Skeletal muscle satellite cell (primary cell): ENCODE results near the gene FAM53B. TPM values are rescaled to one million over a fixed set of nuclear protein-coding genes. Genes with fewer than 3 reads are reported as not detected.
"Not testable (repeated sequence)": the region's sequence is repeated elsewhere in the genome, so short reads cannot be mapped to it uniquely, and the experiment has no call there.

Experiments
- H3K27me3 ChIP-seq: 2 replicates; pipeline ENCODE4 v1.7.0; 2013; ENCODE audit warnings: low read length; ENCODE audit not compliant: control insufficient read depth, insufficient read depth
- H3K36me3 ChIP-seq: 2 replicates; pipeline ENCODE4 v1.7.0; 2013; ENCODE audit warnings: mild to moderate bottlenecking, control low read depth, low read length; ENCODE audit not compliant: insufficient read depth
- H3K4me1 ChIP-seq: 2 replicates; pipeline ENCODE4 v1.7.0; 2013; ENCODE audit warnings: low read length; ENCODE audit not compliant: control insufficient read depth, insufficient read depth
- H3K4me2 ChIP-seq: 2 replicates; pipeline ENCODE4 v1.7.0; 2013; ENCODE audit warnings: mild to moderate bottlenecking, low read length
- H3K4me3 ChIP-seq: 2 replicates; pipeline ENCODE4 v1.7.0; 2013; ENCODE audit warnings: low read length
- H3K9ac ChIP-seq: 2 replicates; pipeline ENCODE4 v1.7.0; 2013; ENCODE audit warnings: mild to moderate bottlenecking, low read depth, low read length, moderate library complexity
- H3K9me3 ChIP-seq: replicated peaks from 2 replicates; pipeline ENCODE4 v1.7.0; 2013; ENCODE audit warnings: mild to moderate bottlenecking, control low read depth, low read length
- total RNA-seq: library from RNA; depleted of rRNA; stranded (reverse); fragments of >200 nt; gene quantifications from 2 replicates; pipeline ENCODE4 v1.2.3, GENCODE V29; 2012; rRNA removed

FAM53B gene, protein sequence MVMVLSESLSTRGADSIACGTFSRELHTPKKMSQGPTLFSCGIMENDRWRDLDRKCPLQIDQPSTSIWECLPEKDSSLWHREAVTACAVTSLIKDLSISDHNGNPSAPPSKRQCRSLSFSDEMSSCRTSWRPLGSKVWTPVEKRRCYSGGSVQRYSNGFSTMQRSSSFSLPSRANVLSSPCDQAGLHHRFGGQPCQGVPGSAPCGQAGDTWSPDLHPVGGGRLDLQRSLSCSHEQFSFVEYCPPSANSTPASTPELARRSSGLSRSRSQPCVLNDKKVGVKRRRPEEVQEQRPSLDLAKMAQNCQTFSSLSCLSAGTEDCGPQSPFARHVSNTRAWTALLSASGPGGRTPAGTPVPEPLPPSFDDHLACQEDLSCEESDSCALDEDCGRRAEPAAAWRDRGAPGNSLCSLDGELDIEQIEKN
- 14.4 and 18.6 TPM in 2 replicates for total RNA-seq

GRCh38 chr10:124744102-124745050, at the start of gene FAM53B:
TSS of gene FAM53B (minus strand) at chr10:124744378. CDS start at chr10:124706713, 37,665 bp downstream.
- Histone ChIP-seq H3K9ac (peak within 1 kb of the TSS; percentile 80), H3K36me3 (peaks cover 6% of the 10 kb centered on the region), H3K27me3 (no peaks in the 10 kb centered on the region), H3K4me2 (peak within 1 kb of the TSS; percentile 90), H3K4me3 (peak within 1 kb of the TSS; percentile 78), H3K4me1 (peaks cover 48% of the 10 kb centered on the region), H3K9me3 (no peaks in the 10 kb centered on the region)

- no peaks in the 10 kb centered on the region for H3K27me3 ChIP-seq
- no peak overlapping the region for H3K4me3 ChIP-seq
- H3K4me2 ChIP-seq, result no peak overlapping the region
- peaks cover 3% of the 10 kb centered on the region for H3K4me1 ChIP-seq
- H3K9ac ChIP-seq, result no peak overlapping the region
- H3K36me3 ChIP-seq, result peaks cover 12% of the 10 kb centered on the region
- no peaks in the 10 kb centered on the region for H3K9me3 ChIP-seq
These were observed 48.8 kb upstream of the FAM53B start for GRCh38 chr10:124792998-124793352.

GRCh38 chr10:124791547-124792348, 47.6 kb upstream of the FAM53B start, which contains the start of gene EEF1AKMT2:
TSS of gene EEF1AKMT2 (minus strand) at chr10:124791887. CDS start at chr10:124791833, 54 bp downstream.
- Histone ChIP-seq H3K36me3 (peaks cover 21% of the 10 kb centered on the region), H3K4me3 (peak within 1 kb of the TSS; percentile 93), H3K4me2 (peak within 1 kb of the TSS; percentile 96), H3K9me3 (no peaks in the 10 kb centered on the region), H3K9ac (peak within 1 kb of the TSS; percentile 98), H3K27me3 (no peaks in the 10 kb centered on the region), H3K4me1 (peaks cover 3% of the 10 kb centered on the region)

GRCh38 chr10:124782900-124783299, 38.7 kb upstream of the FAM53B start:
- not testable (repeated sequence) for H3K4me3 ChIP-seq, H3K9ac ChIP-seq, H3K27me3 ChIP-seq, H3K4me2 ChIP-seq, H3K4me1 ChIP-seq, H3K9me3 ChIP-seq
- H3K36me3 ChIP-seq, result peaks cover 30% of the 10 kb centered on the region

- Histone ChIP-seq H3K36me3 (peaks cover 30% of the 10 kb centered on the region), H3K4me3 (no peak overlapping the region), H3K9me3 (no peaks in the 10 kb centered on the region)
These were observed 24.6 kb upstream of the FAM53B start for GRCh38 chr10:124768791-124769190.

GRCh38 chr10:124765256-124765655, 21.1 kb upstream of the FAM53B start:
- no peak overlapping the region for H3K4me3 ChIP-seq
- H3K27me3 ChIP-seq, result no peaks in the 10 kb centered on the region
- H3K36me3 ChIP-seq, result peaks cover 32% of the 10 kb centered on the region
- H3K4me1 ChIP-seq, result no peaks in the 10 kb centered on the region
- no peak overlapping the region for H3K9ac ChIP-seq
- no peak overlapping the region for H3K4me2 ChIP-seq
- no peaks in the 10 kb centered on the region for H3K9me3 ChIP-seq

More at GRCh38 chr10:124768791-124769190, 24.6 kb upstream of the FAM53B start:
- Histone ChIP-seq H3K4me1 (no peaks in the 10 kb centered on the region), H3K9ac (no peak overlapping the region), H3K27me3 (no peaks in the 10 kb centered on the region), H3K4me2 (no peak overlapping the region)

DNA sequence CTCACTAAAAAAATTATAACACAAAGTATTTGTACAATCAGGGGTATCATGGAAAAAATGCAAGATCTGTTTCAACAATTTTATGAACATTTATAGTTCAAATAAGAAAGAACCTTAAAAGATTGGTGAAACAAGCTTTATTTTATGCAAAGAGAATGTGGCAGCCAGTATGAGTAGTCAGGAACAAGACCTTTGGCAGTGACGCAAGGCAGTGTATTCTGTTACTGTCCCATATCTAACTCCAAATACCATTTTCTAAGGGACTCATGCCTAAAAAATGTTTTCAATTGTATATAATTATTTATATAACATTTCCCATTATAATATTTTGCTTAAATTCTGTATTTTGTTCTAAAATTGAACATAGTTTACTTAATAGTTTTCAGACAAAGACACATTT, 19.1 kb upstream of the FAM53B start:
- H3K4me3 ChIP-seq, result no peak overlapping the region

GRCh38 chr10:124762281-124762680, 18.1 kb upstream of the FAM53B start:
- H3K36me3 ChIP-seq, result peaks cover 42% of the 10 kb centered on the region
- H3K4me3 ChIP-seq, result no peak overlapping the region
- H3K27me3 ChIP-seq, result no peaks in the 10 kb centered on the region
- H3K9me3 ChIP-seq, result no peaks in the 10 kb centered on the region
- H3K4me1 ChIP-seq, result no peaks in the 10 kb centered on the region
- H3K9ac ChIP-seq, result no peak overlapping the region
- H3K4me2 ChIP-seq, result no peak overlapping the region

More for the DNA sequence above, 19.1 kb upstream of the FAM53B start:
- no peak overlapping the region for H3K4me2 ChIP-seq
- H3K27me3 ChIP-seq, result no peaks in the 10 kb centered on the region
- no peak overlapping the region for H3K9ac ChIP-seq
- H3K9me3 ChIP-seq, result no peaks in the 10 kb centered on the region
- H3K36me3 ChIP-seq, result peaks cover 42% of the 10 kb centered on the region
- H3K4me1 ChIP-seq, result no peaks in the 10 kb centered on the region

- peaks cover 42% of the 10 kb centered on the region for H3K36me3 ChIP-seq
- H3K4me2 ChIP-seq, result no peak overlapping the region
- no peaks in the 10 kb centered on the region for H3K9me3 ChIP-seq
- no peak overlapping the region for H3K4me3 ChIP-seq
- no peaks in the 10 kb centered on the region for H3K4me1 ChIP-seq
- no peak overlapping the region for H3K9ac ChIP-seq
- no peaks in the 10 kb centered on the region for H3K27me3 ChIP-seq
These were observed 12.2 kb upstream of the FAM53B start for GRCh38 chr10:124756156-124756903.

GRCh38 chr10:124755581-124755980, 11.4 kb upstream of the FAM53B start:
- peaks cover 36% of the 10 kb centered on the region for H3K36me3 ChIP-seq

More at GRCh38 chr10:124755581-124755980, 11.4 kb upstream of the FAM53B start:
- H3K9me3 ChIP-seq, result no peaks in the 10 kb centered on the region
- no peaks in the 10 kb centered on the region for H3K27me3 ChIP-seq
- no peak overlapping the region for H3K9ac ChIP-seq
- no peaks in the 10 kb centered on the region for H3K4me1 ChIP-seq
- no peak overlapping the region for H3K4me2 ChIP-seq
- H3K4me3 ChIP-seq, result no peak overlapping the region
